Measurements from ENCODE around the gene MSI2. TPM values are rescaled to one million over a fixed set of nuclear protein-coding genes. Genes with fewer than 3 reads are reported as not detected.

Gene MSI2
- polyA plus RNA-seq, 4 donors = 85.9 to 104 (median 97.5) TPM

- DNase-seq (ENCODE audit: low read depth in 4 of 4, low spot score in 2 of 4) = no peak
Measured at GRCh38 chr17:57714665-57715180, 458.4 kb downstream of the MSI2 start.

GRCh38 chr17:57715981-57716380 lies 459.7 kb downstream of the MSI2 start:
- no peak for DNase-seq (ENCODE audit: low read depth in 4 of 4, low spot score in 2 of 4)

- DNase-seq (ENCODE audit: low read depth in 4 of 4, low spot score in 2 of 4) = no peak
Measured at GRCh38 chr17:57718878-57719277, 462.6 kb downstream of the MSI2 start.

GRCh38 chr17:57720386-57721035 lies 464.2 kb downstream of the MSI2 start:
- DNase-seq (ENCODE audit: low read depth in 4 of 4, low spot score in 2 of 4) = no peak

- no peak for DNase-seq (ENCODE audit: low read depth in 4 of 4, low spot score in 2 of 4)
Measured at GRCh38 chr17:57721967-57722703, 465.8 kb downstream of the MSI2 start.

GRCh38 chr17:57722704-57723043 lies 466.4 kb downstream of the MSI2 start:
- no peak for DNase-seq (ENCODE audit: low read depth in 4 of 4, low spot score in 2 of 4)

- no peak for DNase-seq (ENCODE audit: low read depth in 4 of 4, low spot score in 2 of 4)
Measured at GRCh38 chr17:57723427-57724025, 467.2 kb downstream of the MSI2 start.

GRCh38 chr17:57724026-57724728 lies 467.9 kb downstream of the MSI2 start:
- no peak for DNase-seq (ENCODE audit: low read depth in 4 of 4, low spot score in 2 of 4)

GRCh38 chr17:57724729-57725125 lies 468.4 kb downstream of the MSI2 start:
- DNase-seq (ENCODE audit: low read depth in 4 of 4, low spot score in 2 of 4) = no peak

- no peak for DNase-seq (ENCODE audit: low read depth in 4 of 4, low spot score in 2 of 4)
Measured at GRCh38 chr17:57726213-57726790, 470.0 kb downstream of the MSI2 start.

- DNase-seq (ENCODE audit: low read depth in 4 of 4, low spot score in 2 of 4) = no peak
Measured at GRCh38 chr17:57726838-57727237, 470.5 kb downstream of the MSI2 start.

GRCh38 chr17:57727630-57728175 lies 471.4 kb downstream of the MSI2 start:
- no peak for DNase-seq (ENCODE audit: low read depth in 4 of 4, low spot score in 2 of 4)

- no peak for DNase-seq (ENCODE audit: low read depth in 4 of 4, low spot score in 2 of 4)
Measured at GRCh38 chr17:57730026-57730701, 473.8 kb downstream of the MSI2 start.

- no peak for DNase-seq (ENCODE audit: low read depth in 4 of 4, low spot score in 2 of 4)
Measured at GRCh38 chr17:57732062-57732461, 475.7 kb downstream of the MSI2 start.

GRCh38 chr17:57733085-57733484 lies 476.8 kb downstream of the MSI2 start:
- DNase-seq (ENCODE audit: low read depth in 4 of 4, low spot score in 2 of 4) = no peak

Other genes starting within 250 kb of the MSI2 start
- 10 to 100 TPM; 32.5 to 39.4 (median 33.7) TPM for gene AKAP1, start 171.3 kb upstream of the MSI2 start, polyA plus RNA-seq (ENCODE audit: insufficient read length in 4 of 4)

All from left renal cortex interstitium (tissue), 4 donors.